ENCODE results near the gene GPR176.
"Not testable (repeated sequence)": the region's sequence is repeated elsewhere in the genome, so short reads cannot be mapped to it uniquely, and the experiment has no call there.

Gene GPR176

DNA sequence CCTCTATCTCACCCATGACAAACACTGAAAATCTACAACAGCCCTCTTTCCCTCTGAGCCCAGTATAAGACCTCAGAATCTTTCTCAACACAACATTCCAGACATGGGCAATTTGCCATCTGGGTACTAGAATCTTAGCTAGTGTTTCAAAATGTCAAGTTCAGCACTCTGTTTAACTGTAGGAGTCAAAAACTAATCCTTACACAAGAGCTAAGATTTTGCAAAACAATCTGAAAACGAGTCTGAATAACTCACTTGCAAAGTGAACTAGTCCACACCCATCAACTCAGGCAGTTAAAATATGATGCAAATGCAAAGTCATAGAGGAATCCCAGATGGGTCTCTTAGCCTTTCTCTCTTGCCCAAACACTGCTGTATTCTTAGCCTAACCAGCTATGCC lies 67.8 kb downstream of the GPR176 start:
- DNase-seq = peak; percentile 69

DNA sequence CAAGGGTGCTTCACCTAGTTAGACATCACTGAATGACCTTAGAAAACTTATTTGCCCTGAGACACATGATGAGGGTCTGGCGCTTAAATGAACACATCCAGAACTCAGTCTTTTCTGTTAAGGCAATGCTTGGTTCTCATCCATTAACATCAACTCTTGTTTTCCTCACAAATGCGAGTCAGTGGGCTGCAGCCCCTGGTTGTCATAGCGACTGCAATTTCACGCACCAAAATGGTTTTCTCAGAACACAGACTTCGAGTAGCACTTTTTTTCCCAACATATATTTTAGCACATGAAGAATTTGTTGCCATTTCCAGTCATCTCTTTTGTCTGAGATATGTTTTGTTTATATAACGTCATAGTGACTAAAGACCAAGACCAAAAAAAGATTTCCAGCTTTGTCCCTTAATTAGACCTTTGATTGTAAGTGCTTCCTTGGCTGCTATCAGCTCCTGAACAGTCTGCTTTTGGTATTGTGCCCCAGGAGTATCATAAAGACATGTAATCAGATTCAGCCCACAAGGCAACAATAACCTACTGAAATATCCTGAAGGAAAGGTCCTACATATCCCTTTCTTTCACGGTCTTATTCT lies 68.5 kb downstream of the GPR176 start:
- DNase-seq = peak; percentile 61

DNA sequence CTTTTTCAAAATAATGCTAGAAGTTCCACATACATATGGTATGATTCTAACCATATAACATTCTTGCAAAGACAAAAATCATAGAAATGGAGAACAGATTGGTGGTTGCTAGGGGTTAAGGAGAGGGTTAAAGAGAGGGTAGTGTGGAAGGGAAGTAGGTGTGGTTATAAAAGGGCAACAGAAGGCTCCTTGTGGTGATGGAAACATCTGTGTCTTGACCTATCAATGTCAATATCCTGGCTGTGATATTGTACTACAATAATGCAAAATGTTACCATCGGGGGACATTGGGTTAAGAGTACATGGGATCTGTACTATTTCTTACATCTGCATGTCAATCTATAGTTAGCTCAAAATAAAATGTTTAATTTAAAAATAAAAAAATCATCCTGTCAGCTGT lies 69.6 kb downstream of the GPR176 start:
- DNase-seq = no peak

DNA sequence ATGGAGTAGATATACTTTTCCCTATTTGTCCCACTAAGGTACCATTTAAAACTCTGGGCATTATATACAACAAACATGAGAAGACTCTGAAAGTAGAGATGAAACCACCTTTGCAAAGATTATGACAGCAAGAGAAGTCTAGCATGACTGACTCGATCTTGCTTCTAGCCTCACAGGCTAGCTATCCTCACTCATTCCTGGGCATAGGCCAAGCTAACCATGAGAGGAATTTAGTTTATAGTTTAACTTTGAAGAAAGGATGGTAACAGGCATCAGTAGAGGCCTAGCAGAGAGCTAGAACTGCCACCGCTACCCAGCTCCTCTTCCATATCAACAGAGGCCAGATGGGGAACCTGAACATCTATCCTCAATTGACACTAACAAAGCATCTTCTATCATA lies 74.0 kb downstream of the GPR176 start:
- DNase-seq = no peak

DNA sequence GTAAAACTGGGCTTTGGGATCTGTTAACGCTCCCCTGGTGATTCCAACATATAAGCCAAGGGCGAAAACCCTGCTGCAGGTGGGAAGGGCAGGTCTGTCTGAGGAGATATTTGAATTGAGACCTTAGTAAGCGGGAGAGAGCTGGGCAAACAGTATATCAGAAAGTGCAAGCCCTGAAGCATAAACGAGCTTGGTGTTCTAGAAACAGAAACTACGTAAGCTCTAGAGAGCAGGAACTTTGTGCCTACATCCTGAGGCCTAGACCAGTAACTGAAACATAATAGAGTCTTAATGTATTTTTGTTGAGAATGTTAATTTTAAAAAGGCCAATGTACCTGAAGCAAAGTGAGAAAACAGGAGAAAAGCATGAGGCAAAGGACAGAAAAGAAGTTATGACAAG lies 74.5 kb downstream of the GPR176 start:
- DNase-seq = no peak

DNA sequence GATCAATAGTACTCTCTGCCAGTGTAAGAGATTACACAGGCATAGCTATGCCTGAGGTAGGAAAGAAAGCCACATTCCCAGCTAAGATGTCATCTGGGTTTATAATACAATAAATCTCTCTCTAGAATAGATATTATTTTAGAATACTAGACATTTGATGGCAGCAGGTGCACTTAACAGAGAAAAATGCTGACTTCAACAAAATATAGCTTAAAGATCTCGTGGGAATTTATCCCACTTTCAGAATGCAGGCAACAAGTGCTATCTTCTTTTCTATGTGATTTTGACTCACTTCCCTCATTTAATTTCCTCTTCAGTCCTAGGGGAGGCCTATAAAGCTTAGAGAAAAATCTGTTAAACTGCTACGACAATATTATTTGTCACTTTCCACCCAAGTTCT lies 76.5 kb downstream of the GPR176 start:
- no peak for DNase-seq

DNA sequence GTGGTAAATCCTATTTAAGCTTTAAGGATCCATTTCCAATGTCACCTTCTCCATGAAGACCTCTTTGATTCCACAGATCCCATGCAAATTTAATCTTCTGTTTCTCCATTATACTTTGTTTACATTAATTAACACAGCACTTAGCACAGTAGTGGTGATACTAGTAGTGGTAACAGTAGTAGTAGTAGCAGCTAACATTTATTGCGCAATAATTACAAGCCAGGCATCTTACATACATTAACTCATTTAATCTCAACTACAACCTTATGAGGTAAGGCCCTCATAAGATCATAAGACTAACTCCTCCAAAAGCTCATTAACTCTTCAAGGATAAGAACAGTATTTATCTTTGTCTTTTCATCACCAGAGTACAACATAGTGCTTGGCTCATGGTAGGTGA lies 82.6 kb downstream of the GPR176 start:
- DNase-seq = no peak

DNA sequence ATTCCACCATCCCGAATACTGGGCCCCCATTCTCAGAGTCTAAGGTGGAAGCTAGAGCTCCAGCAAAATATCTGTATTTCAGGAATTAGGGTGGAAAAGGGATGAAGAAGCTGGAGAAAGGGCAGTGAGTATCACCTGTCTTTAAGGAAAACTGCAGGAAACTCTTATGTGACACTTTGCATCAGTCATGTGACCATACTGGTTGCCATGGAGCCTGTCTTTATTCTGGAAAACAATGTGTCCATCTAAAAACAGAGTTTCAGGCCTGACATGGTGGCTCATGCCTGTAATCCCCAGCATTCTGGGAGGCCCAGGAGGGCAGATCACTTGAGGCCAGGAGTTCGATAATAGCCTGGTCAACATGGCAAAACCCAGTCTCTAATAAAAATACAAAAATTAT lies 84.5 kb downstream of the GPR176 start:
- no peak for DNase-seq

DNA sequence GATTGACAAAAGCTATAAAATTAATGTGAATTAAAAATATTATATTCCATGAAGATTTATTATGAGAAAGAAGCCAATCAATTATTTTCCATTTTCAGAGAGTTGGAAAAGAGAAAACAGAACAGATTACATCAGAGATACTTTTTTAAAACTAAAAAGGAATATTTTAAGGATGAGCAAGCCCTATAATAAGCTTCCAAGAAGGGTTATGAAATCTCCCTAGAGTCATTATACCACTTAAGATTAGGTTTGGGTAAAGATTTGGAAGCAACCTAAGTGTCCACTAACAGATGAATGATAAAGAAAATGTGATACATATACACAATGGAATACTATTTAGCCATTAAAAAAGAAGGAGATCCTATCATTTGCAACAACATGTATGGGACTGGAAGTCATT lies 85.8 kb downstream of the GPR176 start:
- peak; percentile 84 for DNase-seq

DNA sequence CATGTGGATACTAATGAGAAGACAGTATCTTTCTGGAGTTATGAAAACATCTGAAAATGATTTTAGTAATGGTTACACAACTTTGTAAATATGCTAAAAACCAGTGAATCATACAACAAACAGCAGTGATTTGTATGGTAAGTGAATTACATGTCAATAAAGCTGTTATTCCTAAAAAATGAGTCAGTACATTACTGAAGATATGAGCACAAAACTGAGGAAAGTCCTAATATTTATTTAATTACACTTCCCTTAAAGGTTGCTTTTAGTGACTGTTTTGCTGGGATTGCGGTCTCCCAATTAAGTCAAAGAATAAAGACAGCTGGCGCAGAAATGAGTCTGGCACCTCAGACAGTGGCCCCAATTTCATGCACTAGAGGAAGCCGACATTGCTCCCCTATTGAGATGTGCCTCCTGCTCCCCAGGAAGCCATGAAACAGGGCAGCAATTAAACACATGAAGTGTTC lies 86.5 kb downstream of the GPR176 start:
- DNase-seq = peak; percentile 98

DNA sequence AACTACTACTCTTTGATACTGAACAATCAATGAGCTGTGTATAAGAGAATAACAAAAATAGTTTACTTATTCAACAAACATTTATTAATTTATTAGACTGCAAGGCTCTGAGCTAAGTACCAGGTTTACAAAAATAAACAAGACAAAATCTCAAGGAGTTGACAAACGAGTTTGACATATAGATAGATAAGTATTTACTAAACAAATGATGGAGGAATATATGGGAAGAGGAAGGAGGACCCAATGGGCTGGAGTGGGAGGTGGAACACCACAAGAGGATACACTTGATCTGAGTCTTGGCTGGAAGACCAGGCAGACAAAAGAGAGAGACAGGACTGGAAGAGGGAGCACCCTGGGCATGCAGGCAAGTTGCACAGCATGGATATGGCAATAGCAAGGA lies 89.9 kb downstream of the GPR176 start:
- DNase-seq = no peak

DNA sequence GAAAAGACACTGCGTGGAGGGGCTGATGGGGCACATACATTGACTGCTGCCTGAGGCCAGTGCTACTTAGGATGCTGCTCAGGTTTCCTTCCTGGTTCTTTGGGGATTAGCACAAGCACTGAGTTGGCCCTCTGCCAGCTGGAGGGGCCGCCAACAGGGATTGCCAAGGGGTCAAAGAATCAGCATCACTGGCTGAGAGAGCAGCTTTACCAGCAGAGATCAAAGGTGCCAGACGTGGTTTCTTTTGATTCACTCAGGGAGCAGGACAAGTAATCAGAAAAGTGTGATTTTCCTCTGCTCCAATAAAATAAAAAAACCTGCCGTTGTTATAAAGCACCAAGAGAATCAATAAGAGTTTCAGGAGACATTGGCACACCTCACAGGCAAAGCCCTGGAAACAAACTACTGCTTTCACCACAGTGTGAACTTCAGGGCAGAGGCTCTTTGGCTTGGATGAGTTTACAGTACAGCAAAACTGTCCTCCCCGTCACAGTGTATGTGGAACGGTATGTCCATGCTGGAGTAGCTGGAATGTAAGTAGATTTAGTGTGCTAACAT lies 91.6 kb downstream of the GPR176 start:
- peak; percentile 58 for DNase-seq

DNA sequence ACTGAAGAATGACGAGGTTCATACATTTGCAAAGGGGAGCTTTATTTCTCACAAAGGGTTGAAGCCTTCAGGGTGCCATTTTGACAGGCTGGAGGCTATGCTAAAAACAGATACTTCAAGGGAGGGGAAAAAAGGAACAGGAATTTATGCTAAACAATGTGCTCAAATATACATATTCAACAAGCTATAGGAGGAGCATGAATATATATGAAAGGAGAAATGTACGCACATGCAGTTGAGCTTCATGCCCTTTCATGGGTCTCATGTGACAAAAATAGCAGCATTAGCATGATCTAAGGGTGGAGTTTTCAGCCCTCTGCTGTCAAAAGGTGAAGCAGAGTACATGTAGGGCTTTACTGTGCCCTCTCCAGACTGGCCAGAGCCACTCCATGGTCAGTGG lies 93.1 kb downstream of the GPR176 start:
- no peak for DNase-seq

DNA sequence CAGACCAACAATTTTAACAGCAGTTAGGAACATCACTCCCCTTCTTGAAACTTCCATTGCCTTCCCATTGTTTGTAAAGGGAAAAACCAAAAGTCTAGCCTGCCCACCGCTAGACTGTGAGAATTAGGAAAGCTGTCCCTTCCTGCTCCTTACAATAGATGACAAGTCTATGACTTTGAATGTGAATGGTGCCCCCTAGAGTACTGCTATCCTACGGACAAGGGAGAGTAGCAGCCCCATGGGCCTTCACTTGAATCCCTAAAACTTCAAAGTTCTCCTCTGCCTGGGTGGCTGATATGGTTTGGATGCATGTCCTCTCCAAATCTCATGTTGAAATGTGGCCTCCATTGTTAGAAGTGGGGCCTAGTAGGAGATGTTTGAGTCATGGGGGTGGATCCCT lies 96.4 kb downstream of the GPR176 start:
- no peak for DNase-seq

DNA sequence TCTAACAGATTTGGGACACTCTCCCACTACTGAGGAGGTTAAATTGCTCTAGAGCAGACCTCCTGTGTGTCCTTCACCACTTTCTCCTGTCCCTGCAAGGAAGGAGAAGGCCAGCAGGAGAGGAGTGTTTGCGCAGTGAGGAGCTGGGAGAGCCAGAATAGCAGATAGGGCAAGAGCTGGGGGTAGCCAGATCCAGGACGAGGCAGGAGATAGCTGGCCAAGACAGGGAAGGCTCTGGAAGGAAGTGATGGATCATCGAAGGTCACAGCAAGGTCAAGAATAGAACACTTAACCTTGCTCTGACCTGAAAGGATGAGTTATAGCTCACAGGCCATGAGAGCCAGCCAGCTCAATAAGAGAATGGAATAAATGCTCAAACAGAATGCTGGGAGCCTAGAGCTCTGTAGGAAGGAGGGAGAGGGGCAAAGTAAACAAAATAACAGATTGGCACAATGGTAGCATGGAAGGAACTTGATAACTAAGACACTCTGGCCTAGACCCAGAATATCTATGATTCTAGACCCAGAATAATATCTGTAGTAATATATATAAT lies 99.9 kb downstream of the GPR176 start:
- no peak for DNase-seq

DNA sequence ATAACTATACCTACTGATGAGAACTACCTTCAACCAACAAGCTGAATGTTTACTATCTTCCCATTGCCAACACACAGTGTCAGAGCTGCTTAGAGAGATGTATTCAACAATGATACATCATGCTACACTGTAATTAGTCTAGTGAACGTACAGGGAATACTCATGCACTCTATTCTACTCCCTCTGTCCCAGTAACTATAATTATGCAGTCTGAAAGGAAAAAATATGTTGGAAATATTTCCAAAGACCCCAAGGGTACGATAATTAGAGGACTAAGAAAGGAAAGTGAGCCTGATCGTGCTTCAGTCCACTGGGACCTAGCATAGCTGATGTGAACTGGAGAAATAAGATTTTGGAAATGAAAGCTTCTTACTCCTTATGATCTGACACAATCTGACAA lies 100.5 kb downstream of the GPR176 start:
- DNase-seq = no peak

DNA sequence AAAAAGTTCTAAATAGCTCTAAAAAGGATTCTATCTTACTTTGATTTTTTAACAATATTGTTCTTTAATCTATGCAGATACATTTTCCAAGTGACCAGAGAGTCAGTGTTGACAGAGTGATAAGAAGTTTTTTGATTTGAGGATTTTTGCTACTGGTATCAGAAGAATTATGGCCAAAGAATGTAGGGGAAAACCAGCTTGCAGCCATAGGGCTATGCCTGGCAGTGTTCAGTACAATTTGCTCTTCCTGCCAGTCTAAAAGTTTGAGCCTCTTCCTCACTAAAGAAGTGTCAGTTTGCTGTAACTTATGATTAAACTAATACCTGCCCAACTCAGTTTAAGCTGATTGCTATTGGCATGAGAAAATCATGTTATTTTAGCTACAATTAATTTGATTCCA lies 102.2 kb downstream of the GPR176 start:
- DNase-seq = no peak

DNA sequence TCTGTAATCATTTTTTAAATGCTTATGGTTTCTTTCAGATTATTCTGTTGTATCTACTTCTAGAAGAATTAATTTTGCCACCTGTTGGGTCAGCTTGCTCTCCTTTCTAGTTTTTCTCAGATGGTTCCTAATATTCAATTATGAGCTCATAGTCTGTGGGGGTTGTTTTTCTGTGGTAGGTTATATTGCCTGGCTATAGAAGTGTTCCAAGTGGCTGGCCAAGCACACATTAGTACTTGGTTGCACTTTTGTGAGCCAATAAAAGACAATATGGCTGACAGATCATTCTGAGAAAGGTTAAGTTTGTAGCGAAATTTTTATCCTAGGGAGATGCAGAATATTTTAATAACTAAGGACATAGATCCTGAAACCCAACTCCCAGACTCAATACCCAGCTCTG lies 105.6 kb downstream of the GPR176 start:
- no peak for DNase-seq

DNA sequence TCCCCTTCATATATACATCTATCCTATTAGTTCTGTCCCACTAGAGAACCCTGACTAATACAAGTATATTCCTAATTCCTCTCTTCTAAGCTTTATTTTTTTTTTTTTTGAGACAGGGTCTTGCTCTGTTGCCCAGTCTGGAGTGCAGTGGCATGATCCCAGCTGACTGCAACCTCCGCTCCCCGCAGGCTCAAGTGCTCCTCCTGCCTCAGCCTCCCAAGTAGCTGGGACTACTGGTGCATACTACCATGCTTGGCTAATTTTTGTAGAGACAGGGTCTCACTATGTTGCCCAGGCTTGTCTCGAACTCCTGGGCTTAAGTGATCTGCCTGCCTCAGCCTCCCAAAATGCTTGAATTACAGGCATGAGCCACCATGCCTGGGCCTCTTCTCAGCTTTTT lies 107.4 kb downstream of the GPR176 start:
- not testable (repeated sequence) for DNase-seq

DNA sequence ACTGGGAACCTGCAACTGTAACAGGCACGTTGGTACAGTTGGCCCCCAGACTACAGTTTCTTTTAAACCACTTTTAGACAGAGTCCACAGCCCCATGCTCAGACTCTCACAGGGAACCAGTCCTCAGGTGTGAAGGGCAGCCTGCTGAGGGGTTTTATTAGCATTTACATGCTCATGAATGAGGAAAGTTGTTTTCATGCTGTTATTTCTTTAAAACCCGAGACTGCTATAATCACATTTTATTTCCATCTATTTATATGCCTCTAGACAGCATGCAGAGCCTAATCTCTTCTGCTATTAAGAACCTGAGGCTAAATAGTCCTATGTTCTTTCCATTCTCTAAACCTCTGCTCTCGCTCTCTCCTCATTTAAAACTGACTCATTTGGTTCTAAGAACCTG lies 111.2 kb downstream of the GPR176 start:
- no peak for DNase-seq

DNA sequence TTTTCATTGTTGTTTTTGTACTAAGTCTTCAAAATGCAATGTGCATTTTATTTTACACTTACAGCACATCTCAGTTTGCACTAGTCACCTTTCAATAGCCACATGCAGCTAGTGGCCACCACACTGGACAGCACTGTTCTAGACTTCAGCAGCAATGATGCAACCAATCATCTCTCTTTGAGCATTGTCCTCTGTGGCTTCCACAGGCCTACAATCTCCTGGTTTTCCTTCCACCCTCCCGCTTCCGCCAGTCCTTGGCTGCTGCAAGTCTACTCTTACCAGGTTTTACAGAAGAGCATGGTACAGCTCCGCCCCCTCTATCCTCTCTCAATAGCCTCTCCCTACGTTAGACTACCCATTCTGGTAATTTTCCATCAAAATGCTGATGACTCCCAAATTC lies 112.3 kb downstream of the GPR176 start:
- no peak for DNase-seq

DNA sequence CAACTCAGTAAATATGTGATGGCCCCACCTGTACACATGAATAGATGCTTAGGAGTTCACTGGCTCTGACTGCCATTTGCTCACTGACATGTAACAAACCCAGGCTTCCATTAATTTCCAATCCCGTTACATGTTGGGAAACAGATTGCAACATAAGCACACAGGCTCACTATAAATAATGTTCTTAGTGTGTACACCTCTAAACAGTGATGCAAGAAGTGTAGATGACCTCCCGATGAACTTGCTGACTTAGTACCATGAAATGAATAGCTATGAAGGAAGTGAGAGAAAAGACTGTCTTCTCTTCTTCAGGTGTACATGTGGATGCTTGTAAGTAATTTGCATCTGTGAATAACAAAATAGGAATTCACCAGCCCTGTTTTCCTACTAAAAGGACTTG lies 116.0 kb downstream of the GPR176 start:
- peak; percentile 53 for DNase-seq

DNA sequence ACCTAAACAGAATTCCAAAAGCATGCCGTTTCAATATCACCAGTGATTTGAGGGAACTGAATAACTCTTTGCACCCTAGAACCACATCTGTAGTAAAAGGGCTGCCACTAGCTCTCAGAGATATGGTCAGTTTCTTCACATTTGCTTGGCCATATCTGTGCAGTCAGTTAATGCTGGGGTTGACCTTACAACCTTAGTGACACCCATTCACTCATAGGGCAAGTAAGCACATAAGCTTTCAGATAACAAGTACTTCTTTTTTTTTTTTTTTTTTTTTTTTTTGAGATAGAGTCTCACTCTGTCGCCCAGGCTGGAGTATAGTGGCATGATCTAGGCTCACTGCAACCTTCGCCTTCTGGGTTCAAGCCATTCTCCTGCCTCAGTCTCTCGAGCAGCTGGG lies 117.0 kb downstream of the GPR176 start:
- DNase-seq = no peak

DNA sequence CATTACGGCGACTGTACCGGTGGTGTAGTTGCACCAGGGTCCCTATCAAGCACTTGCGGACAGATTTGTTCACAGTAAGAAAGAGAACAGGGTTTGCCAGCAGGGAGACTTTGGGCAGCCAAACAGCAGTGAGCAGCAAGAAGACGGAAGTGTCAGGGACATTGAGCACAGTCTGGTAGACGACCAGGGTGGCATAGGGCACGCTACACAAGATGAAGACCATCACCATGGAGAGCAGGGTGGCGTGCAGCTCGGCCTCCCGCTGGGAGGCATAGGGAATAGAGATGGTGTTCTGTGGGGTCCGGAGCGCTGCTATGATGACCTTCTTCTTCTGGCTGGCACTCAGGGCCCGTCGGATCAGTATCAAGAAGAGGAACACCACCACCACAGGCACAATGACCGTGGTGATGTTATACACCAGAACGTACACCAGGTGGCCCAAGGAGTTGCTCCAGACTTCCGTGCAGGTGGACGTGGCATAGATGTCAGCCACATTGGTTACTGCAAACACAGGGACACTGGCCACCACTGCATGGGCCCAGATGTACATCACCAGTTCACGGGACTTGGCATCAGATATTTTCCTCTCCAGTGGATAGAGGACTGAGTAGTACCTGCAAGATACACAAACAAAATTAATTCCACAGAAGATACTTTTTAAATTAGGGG lies 118.3 kb downstream of the GPR176 start:
- peak; percentile 8 for DNase-seq

Measured in HCEC 1CT (cell line).